HG03064 (cell line): ENCODE measurements around the gene CA6.
"Not testable (repeated sequence)": the region's sequence is repeated elsewhere in the genome, so short reads cannot be mapped to it uniquely, and the experiment has no call there.

Experiments used
- ATAC-seq: cut with Tn5 transposase; IDR thresholded peaks from one replicate; pipeline ENCODE4 v1.9.1; 2021; ENCODE audit warnings: low read depth; ENCODE audit not compliant: unreplicated experiment

Gene CA6

DNA sequence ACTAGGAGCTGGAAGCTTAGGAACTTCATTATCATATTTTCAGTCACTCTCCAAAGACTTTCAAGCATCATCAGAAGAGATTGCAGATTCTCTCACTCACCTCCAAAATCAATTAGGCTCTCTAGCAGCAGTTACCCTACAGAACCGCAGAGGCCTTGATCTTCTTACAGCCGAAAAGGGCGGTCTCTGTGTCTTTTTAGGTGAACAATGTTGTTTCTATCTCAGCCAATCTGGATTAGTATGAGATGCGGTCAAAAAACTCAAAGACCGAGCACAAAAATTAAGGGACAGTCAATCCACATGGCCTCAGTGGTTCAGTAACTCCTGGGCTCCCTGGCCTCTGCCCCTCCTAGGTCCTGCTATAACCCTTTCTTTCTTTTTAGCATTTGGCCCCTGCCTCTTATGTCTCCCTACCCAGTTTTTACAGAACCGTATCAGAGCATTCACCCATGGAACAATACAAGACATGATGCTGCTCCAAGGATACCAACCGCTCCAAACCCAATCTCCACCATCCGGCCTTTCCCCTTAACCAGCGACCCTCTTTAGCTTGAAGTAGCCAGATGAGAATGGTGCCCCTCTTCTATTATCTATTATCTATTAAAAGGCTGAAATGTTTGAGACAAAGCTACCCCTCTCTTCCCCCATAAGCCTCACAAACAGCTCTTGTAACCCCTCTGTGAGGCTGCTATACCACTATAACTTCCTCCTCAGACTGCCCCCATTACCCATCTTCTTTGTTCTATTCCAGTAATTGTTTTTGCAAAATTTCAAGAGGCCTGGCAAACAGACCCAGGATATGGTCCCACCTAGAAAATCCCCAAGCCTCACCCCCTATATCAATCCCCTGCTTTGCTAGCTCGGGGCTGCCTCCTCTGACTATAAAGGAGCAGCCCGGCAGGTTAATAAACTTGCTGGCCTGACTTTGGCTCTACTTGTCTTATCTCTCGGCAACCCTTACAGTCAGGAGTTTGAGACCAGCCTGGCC is 18.7 kb upstream of the CA6 start:
- ATAC-seq: no peak

DNA sequence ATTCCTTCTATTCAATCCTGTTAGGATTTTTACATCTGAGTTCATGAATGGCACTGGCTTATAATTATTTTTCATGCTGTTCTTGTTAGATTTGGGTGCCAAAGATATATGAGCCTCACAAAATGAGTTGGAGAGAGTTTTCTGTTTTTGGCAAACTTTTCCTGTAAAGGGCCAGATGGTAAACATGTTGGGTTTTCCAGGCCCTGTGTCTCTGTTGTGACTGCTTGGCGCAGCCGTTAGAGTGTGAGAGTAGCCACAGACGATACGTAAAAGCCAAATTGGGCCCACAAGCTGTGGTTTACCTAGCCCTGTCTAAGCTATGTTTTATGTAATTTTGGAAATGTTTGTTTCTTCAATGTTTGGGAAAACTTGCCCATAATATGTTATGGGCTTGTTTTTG is 15.6 kb upstream of the CA6 start:
- no peak for ATAC-seq

DNA sequence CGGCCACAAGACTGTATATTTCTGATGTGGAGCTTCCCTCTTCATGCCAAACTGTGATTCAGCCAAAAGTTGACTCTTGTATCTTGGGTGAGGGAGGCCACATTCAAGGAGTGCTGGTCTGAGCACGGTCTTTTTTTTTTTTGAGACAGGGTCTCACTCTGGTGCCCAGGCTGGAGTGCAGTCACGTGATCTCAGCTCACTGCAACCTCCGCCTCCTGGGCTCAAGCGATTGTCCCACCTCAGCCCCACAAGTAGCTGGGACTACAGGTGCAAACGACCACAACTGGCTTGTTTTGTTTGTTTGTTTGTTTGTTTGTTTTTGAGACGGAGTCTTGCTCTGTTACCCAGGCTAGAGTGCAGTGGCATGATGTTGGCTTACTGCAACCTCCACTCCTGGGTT is 8.6 kb upstream of the CA6 start:
- not testable (repeated sequence) for ATAC-seq

DNA sequence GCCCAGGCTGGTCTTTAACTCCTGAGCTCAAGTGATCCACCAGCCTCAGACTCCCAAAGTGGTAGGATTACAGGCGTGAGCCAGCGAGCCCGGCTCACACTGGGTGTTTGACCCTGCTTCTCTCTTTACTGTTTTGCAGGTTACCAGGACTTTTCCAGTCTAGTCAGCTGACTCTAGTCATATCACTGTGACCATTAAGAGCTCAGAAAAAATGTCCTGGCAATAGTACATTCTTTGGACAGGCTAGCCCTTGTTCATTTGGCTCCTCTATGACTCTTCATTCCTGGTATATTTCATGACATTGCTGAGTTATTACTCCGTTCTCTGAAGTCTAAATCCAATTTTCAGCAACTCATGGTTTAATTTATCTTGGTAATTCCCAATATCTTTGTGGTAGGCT is 8.0 kb upstream of the CA6 start:
- no peak for ATAC-seq

DNA sequence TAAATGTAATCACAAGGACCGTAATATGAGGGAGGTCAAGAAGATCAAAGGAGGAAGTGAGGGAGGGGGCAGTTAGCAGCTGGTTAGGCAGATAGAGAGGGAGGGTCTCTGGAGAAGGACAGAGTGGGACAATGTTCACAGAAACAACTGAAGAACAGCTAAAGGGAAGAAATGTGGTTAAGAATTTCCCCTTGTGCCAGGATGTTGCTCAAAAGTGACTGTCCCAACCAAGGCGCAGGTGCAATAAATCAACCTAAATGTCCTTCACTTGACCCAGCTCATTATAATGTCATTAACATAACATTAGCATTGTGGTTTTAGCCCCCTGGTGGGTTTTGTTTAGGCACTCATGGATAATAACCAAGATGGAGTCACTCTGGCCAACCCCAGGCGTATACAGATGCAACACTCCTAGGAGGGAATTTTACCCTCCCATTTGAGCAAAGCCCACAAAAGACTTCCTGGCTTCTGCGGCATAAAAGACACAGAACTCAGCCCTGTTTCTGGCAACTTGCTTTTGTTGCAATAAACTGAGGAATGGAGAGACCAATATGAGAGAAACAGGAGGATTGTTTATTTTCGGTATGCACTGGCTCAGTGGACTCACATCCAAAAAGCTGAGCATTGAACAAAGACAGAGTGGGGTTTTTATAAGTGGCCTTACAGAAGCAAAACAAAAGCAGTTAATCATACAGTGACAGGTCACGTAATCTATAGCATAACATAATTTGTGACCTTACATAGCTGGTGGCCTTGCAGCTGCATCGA is 7.3 kb upstream of the CA6 start:
- no peak for ATAC-seq

DNA sequence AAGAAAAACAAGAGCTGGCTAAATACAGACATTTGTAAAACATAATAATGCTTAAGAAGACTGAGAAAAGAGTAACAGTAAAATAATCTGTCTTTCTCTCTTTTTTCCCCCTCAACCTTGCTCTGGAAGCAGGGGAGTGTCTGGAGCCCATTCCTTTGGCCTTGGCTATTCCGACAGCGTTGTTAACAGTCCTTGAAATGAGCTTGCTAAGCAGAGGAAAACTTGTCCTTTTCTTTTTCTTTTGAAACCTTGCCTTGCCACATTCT is 6.7 kb upstream of the CA6 start:
- no peak for ATAC-seq

DNA sequence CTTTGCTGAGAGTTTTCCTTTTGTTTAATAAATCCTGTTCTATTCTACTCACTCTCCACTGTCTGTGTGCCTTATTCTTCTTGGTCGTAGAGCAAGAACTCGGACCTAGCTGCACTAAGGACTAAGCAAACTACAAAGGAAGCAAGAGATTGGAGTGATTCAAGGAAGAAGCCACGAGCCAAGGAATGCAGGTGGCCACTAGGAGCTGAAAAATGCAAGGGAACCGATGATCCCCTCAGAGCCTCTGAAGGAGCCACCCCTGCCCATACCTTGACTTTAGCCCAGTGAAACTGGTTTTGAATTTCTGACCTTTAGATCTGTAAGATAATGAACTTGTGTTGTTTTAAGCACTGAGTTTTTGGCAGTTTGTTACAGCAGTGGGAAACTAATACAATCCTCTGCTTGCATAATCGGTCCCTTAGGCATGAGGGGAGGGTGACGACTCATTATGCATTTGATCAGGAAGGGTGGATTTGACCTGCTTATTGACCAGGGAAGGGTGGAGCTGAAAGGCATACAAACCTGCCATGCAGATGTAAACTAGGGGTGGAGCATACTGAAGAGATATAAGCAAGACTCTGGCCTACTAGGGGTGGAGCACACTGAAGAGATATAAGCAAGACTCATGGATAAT is 6.2 kb upstream of the CA6 start:
- no peak for ATAC-seq

DNA sequence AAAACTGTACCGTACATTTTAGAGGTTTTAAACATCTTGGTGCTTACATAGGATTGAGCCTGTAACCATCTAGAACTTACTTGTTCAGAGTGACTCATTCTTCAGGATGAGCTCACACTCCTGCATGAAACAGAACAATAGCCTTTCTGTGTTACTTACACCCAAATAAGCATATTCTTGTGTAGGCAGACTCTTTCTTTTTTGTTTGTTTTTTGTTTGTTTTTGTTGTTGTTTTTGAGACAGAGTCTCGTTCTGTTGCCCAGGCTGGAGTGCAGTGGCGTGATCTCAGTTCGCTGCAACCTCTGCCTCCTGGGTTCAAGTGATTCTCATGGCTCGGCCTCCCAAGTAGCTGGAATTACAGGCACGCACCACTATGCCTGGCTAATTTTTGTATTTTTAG is 3.8 kb upstream of the CA6 start:
- no peak for ATAC-seq

DNA sequence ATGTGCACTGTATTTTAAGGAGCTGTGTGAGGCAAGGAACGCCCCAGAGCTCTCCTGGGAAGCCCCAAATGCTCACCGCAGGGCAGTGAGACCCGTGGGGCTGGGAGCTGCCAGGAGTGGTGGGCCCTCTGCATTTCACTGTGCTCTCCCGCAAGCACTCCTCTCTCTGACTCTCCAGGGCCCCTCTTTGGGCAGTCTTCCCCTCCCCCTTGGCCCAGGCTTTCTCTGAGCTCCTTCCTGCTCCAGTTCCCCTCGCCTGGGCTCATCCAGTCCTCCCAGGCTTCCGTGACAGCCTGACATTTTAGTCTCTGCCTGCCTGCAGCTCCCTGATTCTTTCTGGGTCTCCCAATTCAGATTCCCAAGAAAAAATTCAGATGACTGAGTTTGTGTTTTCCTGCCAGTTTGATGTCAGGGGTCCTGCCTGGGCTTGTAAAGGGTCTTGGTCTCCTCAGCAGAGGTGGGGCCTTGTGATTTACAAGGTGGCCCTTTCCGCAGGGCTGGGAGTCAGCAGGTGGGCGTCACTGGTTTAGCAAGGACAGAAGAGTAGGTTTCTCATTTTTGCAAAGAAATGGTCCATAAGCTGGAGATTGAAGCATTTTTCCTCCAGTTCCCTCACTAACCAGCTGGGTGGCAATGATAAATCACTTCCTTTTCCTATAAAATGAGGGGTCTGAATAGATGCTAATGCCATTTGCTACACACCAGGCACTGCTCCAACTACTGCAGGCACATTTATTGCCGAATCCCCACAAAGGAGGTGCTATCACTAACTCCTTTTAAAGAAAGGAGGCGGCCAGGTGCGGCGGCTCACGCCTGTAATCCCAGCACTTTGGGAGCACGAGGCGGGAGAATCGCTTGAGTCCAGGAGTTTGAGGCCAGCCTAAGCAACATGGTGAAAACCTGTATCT is 1.9 kb upstream of the CA6 start:
- ATAC-seq: no peak

DNA sequence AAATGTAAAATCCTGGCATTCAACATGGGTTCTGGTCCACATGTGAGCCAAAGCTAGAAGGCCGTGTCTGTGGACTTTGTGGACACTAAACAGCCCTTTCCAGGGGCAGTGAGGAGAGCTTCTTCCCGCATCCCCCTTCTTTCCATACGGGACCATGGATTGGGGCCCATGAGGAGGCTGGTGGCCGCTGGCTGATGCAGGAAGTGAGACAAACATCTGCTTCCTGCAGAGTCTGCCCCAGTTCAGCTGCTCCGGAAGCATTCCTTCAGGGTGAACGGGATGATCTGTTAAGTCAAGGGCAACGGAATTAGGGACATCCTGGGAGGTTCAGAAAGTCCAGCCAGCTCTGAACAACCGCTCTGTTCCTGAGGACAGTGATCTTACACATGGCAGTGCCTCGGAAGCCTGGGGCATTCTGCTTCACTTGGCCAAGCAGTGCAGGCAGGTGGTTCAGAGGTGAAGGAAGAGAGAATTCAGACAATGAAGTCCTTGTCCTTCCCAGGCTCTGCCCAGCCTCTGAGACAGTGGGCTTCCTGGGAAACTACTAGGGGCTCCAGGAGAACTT is 1.5 kb downstream of the CA6 start:
- ATAC-seq: no peak

DNA sequence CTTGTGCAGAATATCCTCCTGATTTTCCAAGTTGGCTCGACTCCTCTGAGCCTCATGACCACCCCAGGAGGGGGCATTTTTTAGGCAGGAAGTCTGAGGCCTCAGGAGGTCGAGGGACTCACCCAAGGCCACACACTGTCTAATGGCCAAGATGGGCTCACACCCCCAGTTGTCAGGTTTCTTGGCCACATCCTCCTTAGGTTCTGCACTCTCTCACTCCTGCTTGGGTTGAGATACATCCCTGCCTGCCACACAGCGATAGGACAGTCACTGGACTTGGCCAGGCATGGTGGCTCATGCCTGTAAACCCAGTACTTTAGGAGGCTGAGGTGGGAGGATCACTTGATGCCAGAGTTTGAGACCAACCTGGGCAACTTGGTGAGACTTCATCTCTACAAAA is 4.6 kb downstream of the CA6 start:
- ATAC-seq: no peak

DNA sequence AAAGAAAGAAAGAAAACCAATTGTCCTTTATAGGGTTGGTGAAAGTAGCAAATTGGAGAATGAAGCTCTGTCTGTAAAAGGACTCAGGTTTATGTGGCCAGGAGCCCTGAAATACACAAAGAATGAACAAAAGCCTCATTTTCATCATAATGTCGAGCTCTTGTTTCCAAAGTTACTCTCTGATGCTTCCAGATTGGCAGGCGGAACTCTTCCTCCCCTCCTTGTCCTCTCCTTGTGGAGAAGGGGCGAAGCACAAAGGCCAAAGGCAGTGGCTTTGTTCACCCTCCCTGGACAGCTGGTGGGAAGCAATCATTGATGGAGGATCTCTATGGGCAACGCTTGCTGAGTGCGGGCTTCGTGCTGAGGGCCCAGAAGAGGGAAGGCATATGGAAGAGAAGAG is 5.6 kb downstream of the CA6 start:
- ATAC-seq: no peak

DNA sequence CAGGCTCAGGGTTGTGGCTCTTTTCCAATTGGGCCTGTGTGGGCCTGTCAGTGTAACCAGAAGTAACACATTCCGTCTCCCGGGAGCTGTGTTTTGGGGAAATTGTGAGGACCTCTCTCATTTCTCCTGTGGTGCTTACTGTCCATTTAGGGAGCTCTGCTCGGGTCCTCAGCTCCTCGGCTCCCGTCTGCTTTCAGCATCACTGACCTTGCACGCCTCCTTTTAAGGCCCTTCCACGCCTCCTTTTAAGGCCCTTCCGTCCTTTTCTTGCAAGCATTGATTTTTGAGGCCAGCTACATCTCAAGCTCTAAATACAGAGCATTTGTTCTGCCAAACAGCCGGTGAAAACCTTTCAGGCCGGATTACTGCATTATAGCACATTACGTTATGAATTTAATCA is 9.7 kb downstream of the CA6 start:
- no peak for ATAC-seq

DNA sequence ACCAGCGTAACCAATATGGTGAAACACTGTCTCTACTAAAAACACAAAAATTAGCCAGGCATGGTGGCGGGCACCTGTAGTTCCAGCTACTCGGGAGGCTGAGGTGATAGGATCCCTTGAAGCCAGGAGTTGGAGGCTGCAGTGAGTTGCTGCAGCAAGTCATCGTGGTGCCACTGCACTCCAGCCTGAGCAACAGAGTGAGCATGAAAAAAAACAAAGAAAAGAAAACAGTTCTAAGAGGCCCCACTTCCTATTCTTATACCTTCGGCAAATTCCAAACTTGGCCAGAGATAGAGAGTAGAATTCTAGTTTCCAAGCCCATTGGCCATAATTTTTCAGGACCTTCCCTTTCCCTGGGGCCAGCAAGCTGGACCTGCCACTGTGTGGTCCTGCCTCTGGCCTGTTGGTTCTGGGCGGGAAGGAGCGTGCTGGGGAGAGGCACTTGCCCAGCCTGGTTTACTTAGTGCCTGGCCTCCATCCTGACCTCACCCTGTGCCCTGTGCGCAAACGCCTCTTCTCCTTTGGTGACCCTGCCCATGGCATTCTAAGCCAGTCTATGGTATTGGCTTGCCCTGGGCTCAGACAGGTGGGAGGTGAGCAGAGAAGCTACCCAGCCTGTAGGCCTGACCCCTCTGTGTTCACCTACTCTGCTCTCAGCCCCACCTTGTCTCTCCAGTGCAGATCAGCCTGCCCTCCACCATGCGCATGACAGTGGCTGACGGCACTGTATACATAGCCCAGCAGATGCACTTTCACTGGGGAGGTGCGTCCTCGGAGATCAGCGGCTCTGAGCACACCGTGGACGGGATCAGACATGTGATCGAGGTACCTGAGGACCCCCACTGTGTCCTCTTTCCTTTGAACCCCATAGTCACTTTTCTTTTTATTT is 11.0 kb downstream of the CA6 start:
- ATAC-seq: no peak

DNA sequence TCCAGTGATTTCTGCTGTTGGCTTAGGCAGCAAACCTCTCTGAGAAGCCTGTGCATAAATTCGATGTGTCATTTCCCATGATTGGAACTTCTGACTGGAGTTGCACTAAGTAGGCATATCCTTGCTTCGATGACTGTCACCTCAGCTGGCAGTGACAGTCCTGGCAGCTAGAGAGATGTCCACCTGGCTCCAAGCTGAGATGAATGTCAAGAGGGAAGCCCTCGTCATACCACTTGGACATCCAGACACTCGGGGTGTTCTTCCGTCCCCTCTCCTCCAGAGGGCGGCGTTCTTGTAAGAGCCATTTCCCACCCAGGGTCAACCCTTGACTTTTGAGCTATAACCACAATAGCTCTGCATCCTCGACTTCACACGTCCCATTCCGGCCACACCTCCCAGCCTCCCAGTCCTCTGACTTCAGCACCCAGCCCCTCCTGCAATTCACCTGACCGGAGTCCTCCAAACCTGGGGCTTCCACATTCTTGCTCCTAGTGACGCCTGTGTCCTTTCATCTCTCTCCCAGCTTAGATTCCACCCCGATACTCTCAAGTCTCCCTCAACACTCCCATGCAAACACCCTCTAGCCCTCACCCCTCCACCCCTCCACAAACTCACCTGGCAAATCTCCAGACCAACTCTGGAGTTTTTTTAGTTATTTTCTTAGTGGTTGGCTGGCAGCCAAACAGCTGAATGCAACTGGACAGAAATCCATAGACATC is 17.3 kb downstream of the CA6 start:
- ATAC-seq: no peak

DNA sequence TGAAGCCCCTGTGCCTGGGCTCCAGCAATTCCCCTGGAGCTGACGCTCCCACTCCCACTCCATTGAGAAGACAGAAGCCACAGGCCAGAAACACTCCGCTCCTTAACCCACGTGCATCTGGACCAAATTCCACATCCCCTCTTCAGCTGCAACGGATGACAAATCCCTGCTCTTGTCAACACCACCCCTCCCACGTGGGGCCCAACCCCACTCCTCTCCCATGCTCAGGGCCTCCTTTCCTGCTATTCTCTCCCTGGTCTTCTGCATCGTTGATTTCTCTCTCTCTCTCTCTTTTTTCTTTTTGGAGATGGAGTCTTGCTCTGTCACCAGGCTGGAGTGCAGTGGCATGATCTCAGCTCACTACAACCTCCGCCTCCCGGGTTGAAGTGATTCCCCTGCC is 18.3 kb downstream of the CA6 start:
- no peak for ATAC-seq

DNA sequence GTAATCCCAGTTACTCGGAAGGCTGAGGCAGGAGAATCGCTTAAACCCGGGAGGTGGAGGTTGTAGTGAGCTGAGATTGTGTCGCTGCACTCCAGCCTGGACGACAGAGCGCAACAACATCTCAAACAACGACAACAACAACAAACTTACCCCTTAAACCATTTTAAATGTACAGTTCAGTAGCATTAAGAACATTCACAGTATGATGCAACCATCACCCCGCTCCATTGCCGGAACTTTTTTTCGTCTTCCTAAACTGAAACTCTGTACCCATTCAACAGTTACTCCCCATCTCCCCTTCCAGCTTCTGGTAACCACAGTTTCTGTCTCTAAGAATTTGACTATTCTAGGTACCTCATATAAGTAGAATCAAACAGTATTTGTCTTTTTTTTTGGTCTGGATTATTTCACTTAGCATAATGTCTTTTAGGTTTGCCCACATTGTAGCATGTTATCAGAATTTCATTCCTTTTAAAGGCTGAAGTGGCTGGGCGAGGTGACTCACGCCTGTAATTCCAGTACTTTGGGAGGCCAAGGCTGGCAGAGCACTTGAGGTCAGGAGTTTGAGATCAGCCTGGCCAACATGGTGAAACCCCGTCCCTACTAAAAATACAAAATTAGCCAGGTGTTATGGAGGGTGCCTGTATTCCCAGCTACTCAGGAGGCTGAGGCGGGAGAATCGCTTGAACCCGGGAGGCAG is 19.6 kb downstream of the CA6 start:
- ATAC-seq: no peak

DNA sequence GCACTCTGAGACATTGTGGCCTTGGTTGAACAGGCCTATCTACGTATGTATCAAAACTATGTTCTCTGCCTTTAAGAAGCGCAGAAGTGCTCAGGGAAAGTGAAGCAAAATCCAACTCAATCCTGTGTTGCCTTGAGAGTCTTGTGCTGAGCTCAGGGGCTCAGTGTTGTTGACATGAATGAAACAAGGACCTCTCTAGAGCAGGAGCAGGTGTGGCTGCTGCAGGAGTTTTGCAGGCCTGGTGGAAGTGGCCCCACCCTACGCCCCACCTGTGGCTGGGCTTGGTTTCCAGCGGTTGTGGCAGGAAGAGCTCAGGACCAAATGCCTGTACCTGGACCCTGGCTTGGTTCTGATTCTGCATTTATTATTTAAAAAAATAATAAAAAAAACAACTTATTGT is 20.9 kb downstream of the CA6 start:
- ATAC-seq: no peak
